Stimulated activated CD4-positive, alpha-beta T cell treated with anti-CD3 and anti-CD28 coated beads, Interleukin-1b, Interleukin-23, amount 100 ng/mL, for 48 hours (primary cell): ENCODE results near the gene SDR39U1.

Experiments used
- DNase-seq: peaks from one replicate; pipeline ENCODE4 v3.0.0-alpha.2; 2020

The SDR39U1 gene

GRCh38 chr14:24428628-24429394 lies 13.8 kb downstream of the SDR39U1 start:
- DNase-seq = no peak

- no peak for DNase-seq
Observed at GRCh38 chr14:24427537-24428508, 14.8 kb downstream of the SDR39U1 start.

- no peak for DNase-seq
Observed at GRCh38 chr14:24426912-24427536, 15.6 kb downstream of the SDR39U1 start.

- DNase-seq = no peak
Observed at GRCh38 chr14:24426150-24426911, 16.2 kb downstream of the SDR39U1 start.

- DNase-seq = no peak
Observed at GRCh38 chr14:24425704-24426103, 16.9 kb downstream of the SDR39U1 start.

GRCh38 chr14:24422694-24423601 lies 19.6 kb downstream of the SDR39U1 start:
- no peak for DNase-seq

GRCh38 chr14:24422261-24422660 lies 20.3 kb downstream of the SDR39U1 start:
- DNase-seq = no peak

- DNase-seq = no peak
Observed at GRCh38 chr14:24418492-24418873, 24.1 kb downstream of the SDR39U1 start.

GRCh38 chr14:24417832-24418491 lies 24.6 kb downstream of the SDR39U1 start:
- DNase-seq = no peak

GRCh38 chr14:24416932-24417619 lies 25.5 kb downstream of the SDR39U1 start:
- DNase-seq = no peak

GRCh38 chr14:24416254-24416931 lies 26.2 kb downstream of the SDR39U1 start:
- no peak for DNase-seq

GRCh38 chr14:24415421-24416253 lies 26.9 kb downstream of the SDR39U1 start:
- no peak for DNase-seq

- DNase-seq = no peak
Observed at GRCh38 chr14:24414732-24415420, 27.7 kb downstream of the SDR39U1 start.

- no peak for DNase-seq
Observed at GRCh38 chr14:24414077-24414476, 28.5 kb downstream of the SDR39U1 start.

- DNase-seq = peak; percentile 27
Observed at GRCh38 chr14:24411443-24412389, 30.9 kb downstream of the SDR39U1 start.

GRCh38 chr14:24409956-24410355 lies 32.6 kb downstream of the SDR39U1 start:
- no peak for DNase-seq

GRCh38 chr14:24409192-24409591 lies 33.4 kb downstream of the SDR39U1 start:
- no peak for DNase-seq
